Esophagus muscularis mucosa (tissue), 4 donors: ENCODE results near the gene SDK1. TPM values are rescaled to one million over a fixed set of nuclear protein-coding genes. Genes with fewer than 3 reads are reported as not detected.

Experiments used
- DNase-seq: peaks from one replicate; pipeline ENCODE4 v3.0.0-alpha.2; 2017; ENCODE audit errors: extremely low spot score
- H3K27ac ChIP-seq, 4 donors: fragments of 200-600 bp; sonication (generic); replicated peaks in 1 of 4; 1 replicate in 3 of 4; 2 replicates in 1 of 4; pipeline ENCODE4 v1.5.1; 2016 to 2019; ENCODE audit warnings: mild to moderate bottlenecking in 1 of 4
- H3K27me3 ChIP-seq, 4 donors: fragments of 200-600 bp; sonication (generic); one replicate each; pipeline versions ENCODE4 v1.5.1 to v1.6.0; 2016 to 2019
- H3K36me3 ChIP-seq, 4 donors: fragments of 200-600 bp; sonication (generic); one replicate each; pipeline ENCODE4 v1.5.1; 2016 to 2019
- H3K4me1 ChIP-seq, 4 donors: fragments of 200-600 bp; sonication (generic); one replicate each; pipeline ENCODE4 v1.5.1; 2016 to 2019
- H3K4me3 ChIP-seq, 4 donors: fragments of 200-600 bp; sonication (generic); 1 replicate in 2 of 4; 2 replicates in 2 of 4; pipeline ENCODE4 v1.5.1; 2016 to 2019; ENCODE audit warnings: mild to moderate bottlenecking in 4 of 4, moderate library complexity in 1 of 4
- H3K9me3 ChIP-seq, 4 donors: fragments of 200-600 bp; sonication (generic); 1 replicate in 3 of 4; 2 replicates in 1 of 4; pipeline ENCODE4 v1.5.1; 2016 to 2019
- CTCF ChIP-seq, 3 experiments: fragments of 200-600 bp in 2 of 3; fragments of 450-650 bp in 1 of 3; sonication (generic) in 2 of 3; IDR thresholded peaks; one replicate each; pipeline ENCODE4 v1.5.1; 2017 to 2019; ENCODE audit warnings: antibody characterized with exemption in 3 of 3, mild to moderate bottlenecking in 2 of 3, moderate library complexity in 1 of 3
- EP300 ChIP-seq: sonication (generic); formaldehyde crosslinking; IDR thresholded peaks from one replicate; pipeline ENCODE4 v1.6.1; 2017; ENCODE audit warnings: antibody characterized with exemption
- POLR2A ChIP-seq: fragments of 450-650 bp; IDR thresholded peaks from one replicate; pipeline ENCODE4 v1.6.1; 2017; ENCODE audit warnings: antibody characterized with exemption, moderate library complexity, mild to moderate bottlenecking, low read depth
- POLR2AphosphoS5 ChIP-seq, 2 donors: sonication (generic); formaldehyde crosslinking; IDR thresholded peaks; one replicate each; pipeline ENCODE4 v1.6.1; 2017; ENCODE audit warnings: antibody characterized with exemption in 2 of 2
- WGBS: methylation state at CpG from one replicate; pipeline ENCODE4 v1.1.5; 2018; 5-methylcytosine and 5-hydroxymethylcytosine counted together
- intact Hi-C: fragments of 100-400 bp; cut with DNase I; formaldehyde crosslinking; loops from one replicate; pipeline ENCODE4 v1.15.1; 2023
- total RNA-seq, 4 donors: library from RNA; depleted of rRNA; stranded (reverse); fragments of >200 nt; gene quantifications; one replicate each; pipeline versions ENCODE4 v1.1.0 to v1.2.1, GENCODE V29; 2016

The SDK1 gene
- total RNA-seq, 4 donors from 2014 or later, result 7.8 to 18.6 (median 12.0) TPM

- H3K9me3 ChIP-seq, result no peaks in the 10 kb centered on the region
- H3K4me1 ChIP-seq, result peaks cover 0 to 20% (median 17%) of the 10 kb centered on the region in 4 donors
- intact Hi-C loops, result no loop called here
- no peak for DNase-seq
- 92% methylated on average over 5 of the region's 5 CpGs for WGBS
- no peak overlapping the region for H3K4me3 ChIP-seq
- H3K27me3 ChIP-seq, result peaks cover 0 to 36% (median 3%) of the 10 kb centered on the region in 4 donors
- H3K27ac ChIP-seq, result no peak overlapping the region
- TF ChIP-seq POLR2AphosphoS5 (IDR thresholded peaks at IDR 0.05) (no peak), POLR2A (no peak), EP300 (no peak), CTCF (IDR thresholded peaks at IDR 0.05) (no peak)
- H3K36me3 ChIP-seq, result peaks cover 0 to 3% (median 0%) of the 10 kb centered on the region in 4 donors
These were observed 839.9 kb downstream of the SDK1 start for GRCh38 chr7:4140933-4141332.

- DNase-seq, result no peak
- WGBS, result 84% methylated on average over 7 of the region's 7 CpGs
- TF ChIP-seq POLR2A (no peak), EP300 (no peak), POLR2AphosphoS5 (IDR thresholded peaks at IDR 0.05) (no peak), CTCF (IDR thresholded peaks at IDR 0.05) (no peak)
- no peaks in the 10 kb centered on the region for H3K9me3 ChIP-seq
- H3K4me3 ChIP-seq, result no peak overlapping the region
- H3K27me3 ChIP-seq, result peaks cover 0 to 36% (median 3%) of the 10 kb centered on the region in 4 donors
- H3K36me3 ChIP-seq, result peaks cover 0 to 5% (median 0%) of the 10 kb centered on the region in 4 donors
- no peak overlapping the region for H3K27ac ChIP-seq
- intact Hi-C loops, result no loop called here
- peaks cover 0 to 20% (median 17%) of the 10 kb centered on the region in 4 donors for H3K4me1 ChIP-seq
These were observed 842.0 kb downstream of the SDK1 start for GRCh38 chr7:4143006-4143405.

DNA sequence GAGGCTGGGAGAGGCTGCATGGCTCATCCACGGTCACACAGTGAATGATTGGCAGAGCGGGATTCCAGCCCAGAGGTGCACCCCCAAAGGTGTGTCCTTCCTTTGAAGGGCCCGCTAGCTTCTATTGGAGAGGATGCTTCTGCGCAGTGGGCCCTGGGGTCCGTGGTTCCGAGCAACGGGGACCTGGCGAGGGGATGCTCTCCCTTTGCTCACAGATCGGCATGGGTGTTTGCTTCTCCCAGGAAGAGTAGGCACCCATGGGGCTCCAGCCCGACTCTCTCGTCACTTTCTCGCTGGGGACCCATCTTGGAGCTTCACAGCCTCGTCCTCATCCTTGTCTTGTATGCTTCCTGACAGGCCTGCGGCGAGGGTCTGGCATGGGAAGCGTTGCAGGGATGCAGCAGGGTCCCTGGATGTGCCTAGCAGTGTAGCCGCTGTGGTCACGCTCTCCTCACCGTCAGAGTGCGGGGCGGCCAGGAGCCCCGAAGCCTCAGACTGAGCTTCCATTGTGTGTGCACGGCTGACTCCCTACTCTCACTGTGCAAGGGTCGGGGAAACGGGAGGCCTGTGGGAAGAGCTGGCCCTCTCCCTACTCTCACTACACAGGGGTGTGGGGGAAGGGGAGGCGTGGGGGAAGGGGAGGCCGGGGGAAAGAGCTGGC lies 842.6 kb downstream of the SDK1 start:
- Histone ChIP-seq H3K36me3 (peaks cover 0 to 5% (median 0%) of the 10 kb centered on the region in 4 donors), H3K9me3 (no peaks in the 10 kb centered on the region), H3K27ac (no peak overlapping the region), H3K4me1 (peaks cover 0 to 20% (median 17%) of the 10 kb centered on the region in 4 donors), H3K4me3 (no peak overlapping the region), H3K27me3 (peaks cover 0 to 36% (median 3%) of the 10 kb centered on the region in 4 donors)
- WGBS, result 91% methylated on average over 23 of the region's 27 CpGs
- intact Hi-C loops, result no loop called here
- no peak for DNase-seq
- TF ChIP-seq EP300 (no peak), POLR2A (no peak), POLR2AphosphoS5 (IDR thresholded peaks at IDR 0.05) (no peak)

GRCh38 chr7:4144172-4144701 lies 843.2 kb downstream of the SDK1 start:
- Histone ChIP-seq H3K27ac (no peak overlapping the region), H3K36me3 (peaks cover 0 to 5% (median 0%) of the 10 kb centered on the region in 4 donors), H3K4me3 (peak overlapping the region; percentile 16 to 42 (median 29)), H3K9me3 (no peaks in the 10 kb centered on the region), H3K27me3 (peaks cover 0 to 36% (median 3%) of the 10 kb centered on the region in 4 donors), H3K4me1 (peaks cover 0 to 20% (median 17%) of the 10 kb centered on the region in 4 donors)
- 51% methylated on average over 17 of the region's 20 CpGs for WGBS
- intact Hi-C loops, result no loop called here
- DNase-seq, result no peak
- TF ChIP-seq POLR2A, result no peak
- TF ChIP-seq POLR2AphosphoS5 (IDR thresholded peaks at IDR 0.05), result no peak
- TF ChIP-seq EP300, result no peak
- no peak for TF ChIP-seq CTCF (IDR thresholded peaks at IDR 0.05)

- peaks cover 0 to 36% (median 3%) of the 10 kb centered on the region in 4 donors for H3K27me3 ChIP-seq
- intact Hi-C loops, result no loop called here
- H3K27ac ChIP-seq, result no peak overlapping the region
- no peaks in the 10 kb centered on the region for H3K9me3 ChIP-seq
- 4% methylated on average over 11 of the region's 25 CpGs for WGBS
- TF ChIP-seq POLR2AphosphoS5 (IDR thresholded peaks at IDR 0.05), result no peak
- no peak for TF ChIP-seq POLR2A
- TF ChIP-seq EP300, result no peak
- DNase-seq, result no peak
- peak overlapping the region; percentile 16 to 42 (median 29) for H3K4me3 ChIP-seq
- peaks cover 0 to 20% (median 17%) of the 10 kb centered on the region in 4 donors for H3K4me1 ChIP-seq
- peaks cover 0 to 5% (median 0%) of the 10 kb centered on the region in 4 donors for H3K36me3 ChIP-seq
These were observed 843.9 kb downstream of the SDK1 start for GRCh38 chr7:4144811-4145510.
